ENCODE results near the gene TET1. TPM values are rescaled to one million over a fixed set of nuclear protein-coding genes. Genes with fewer than 3 reads are reported as not detected.

Gene TET1
- total RNA-seq, 1 donor from 2014 or later: 1.2 TPM

- no peak for DNase-seq (ENCODE audit: low read depth)
- no peak overlapping the region for H3K4me3 ChIP-seq (ENCODE audit: low read depth, low read length)
- TF ChIP-seq, protein P1, sequence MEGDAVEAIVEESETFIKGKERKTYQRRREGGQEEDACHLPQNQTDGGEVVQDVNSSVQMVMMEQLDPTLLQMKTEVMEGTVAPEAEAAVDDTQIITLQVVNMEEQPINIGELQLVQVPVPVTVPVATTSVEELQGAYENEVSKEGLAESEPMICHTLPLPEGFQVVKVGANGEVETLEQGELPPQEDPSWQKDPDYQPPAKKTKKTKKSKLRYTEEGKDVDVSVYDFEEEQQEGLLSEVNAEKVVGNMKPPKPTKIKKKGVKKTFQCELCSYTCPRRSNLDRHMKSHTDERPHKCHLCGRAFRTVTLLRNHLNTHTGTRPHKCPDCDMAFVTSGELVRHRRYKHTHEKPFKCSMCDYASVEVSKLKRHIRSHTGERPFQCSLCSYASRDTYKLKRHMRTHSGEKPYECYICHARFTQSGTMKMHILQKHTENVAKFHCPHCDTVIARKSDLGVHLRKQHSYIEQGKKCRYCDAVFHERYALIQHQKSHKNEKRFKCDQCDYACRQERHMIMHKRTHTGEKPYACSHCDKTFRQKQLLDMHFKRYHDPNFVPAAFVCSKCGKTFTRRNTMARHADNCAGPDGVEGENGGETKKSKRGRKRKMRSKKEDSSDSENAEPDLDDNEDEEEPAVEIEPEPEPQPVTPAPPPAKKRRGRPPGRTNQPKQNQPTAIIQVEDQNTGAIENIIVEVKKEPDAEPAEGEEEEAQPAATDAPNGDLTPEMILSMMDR (IDR thresholded peaks at IDR 0.05; ENCODE audit: insufficient read depth, low read length, poor library complexity, severe bottlenecking): no peak
- no peaks in the 10 kb centered on the region for H3K27me3 ChIP-seq (ENCODE audit: control insufficient read depth, insufficient read depth, low read length)
- no peaks in the 10 kb centered on the region for H3K36me3 ChIP-seq (ENCODE audit: control insufficient read depth, insufficient read depth, low read length)
These were observed 182.3 kb downstream of the TET1 start for GRCh38 chr10:68742397-68742796.

Other genes starting within 250 kb of the TET1 start
- gene HNRNPH3, start 228.3 kb upstream of the TET1 start, total RNA-seq: 23.0 and 35.3 TPM in 2 replicates
- 3.1 and 4.5 TPM in 2 replicates for gene PBLD, start 227.4 kb upstream of the TET1 start, total RNA-seq
- gene RUFY2, start 153.1 kb upstream of the TET1 start, total RNA-seq: 11.4 and 13.0 TPM in 2 replicates
- gene DNA2, start 88.4 kb upstream of the TET1 start, total RNA-seq: 3.6 and 4.5 TPM in 2 replicates
- 17.1 and 17.7 TPM in 2 replicates for gene SLC25A16, start 32.8 kb upstream of the TET1 start, total RNA-seq
- 45.5 and 52.4 TPM in 2 replicates for gene CCAR1, start 160.9 kb downstream of the TET1 start, total RNA-seq

Measured in kidney epithelial cell (primary cell).